SK-N-SH (cell line): ENCODE results near the gene ISL2. TPM values are rescaled to one million over a fixed set of nuclear protein-coding genes. Genes with fewer than 3 reads are reported as not detected.

Experiments
- CTCF ChIA-PET: fragments of 300-600, 350-600 bp; formaldehyde crosslinking; extraction: SDS; loops from one replicate; lab custom pipeline; 2021; lab: Yijun Ruan, JAX
- POLR2A ChIA-PET: fragments of 350-600 bp; sonication (Branson Sonifier 250); formaldehyde crosslinking; extraction: SDS; loops from one replicate; lab custom pipeline; 2020; ENCODE audit warnings: antibody characterized with exemption, inconsistent platforms; lab: Yijun Ruan, JAX
- DNase-seq: peaks from one replicate; pipeline ENCODE4 v3.0.0; 2012
- H2AFZ ChIP-seq: fragments of 200-600 bp; sonication (generic); 2 replicates; pipeline ENCODE4 v1.8.1; 2016; ENCODE audit warnings: antibody characterized with exemption, mild to moderate bottlenecking, low read depth
- H3F3A ChIP-seq: fragments of 200-600 bp; sonication (generic); replicated peaks from 2 replicates; pipeline ENCODE3; 2016; ENCODE audit warnings: antibody characterized with exemption, mild to moderate bottlenecking; ENCODE audit not compliant: insufficient read depth
- H3K27ac ChIP-seq, 2 experiments: fragments of 200-500 bp in 1 of 2; fragments of 200-600 bp in 1 of 2; sonication (Bioruptor generic) in 1 of 2; sonication (generic), shearing (Covaris generic) in 1 of 2; 2 replicates each; pipeline versions ENCODE4 v1.5.1 to v1.6.1; 2014 to 2016; ENCODE audit warnings: low read depth in 2 of 2, inconsistent platforms in 1 of 2, low read length in 1 of 2, mild to moderate bottlenecking in 1 of 2, mixed read lengths in 1 of 2
- H3K27me3 ChIP-seq: fragments of 200-600 bp; sonication (generic), shearing (Covaris generic); 2 replicates; pipeline ENCODE4 v1.6.1; 2016; ENCODE audit warnings: mixed run types; ENCODE audit not compliant: insufficient read depth
- H3K36me3 ChIP-seq, 2 experiments: fragments of 200-500 bp in 1 of 2; fragments of 200-600 bp in 1 of 2; sonication (Bioruptor generic) in 1 of 2; sonication (generic) in 1 of 2; replicated peaks in 1 of 2; 2 replicates each; pipeline versions ENCODE3 to v1.5.1; 2014 to 2016; ENCODE audit warnings: low read length in 1 of 2, mild to moderate bottlenecking in 1 of 2; ENCODE audit not compliant: insufficient read depth in 2 of 2, control insufficient read depth in 1 of 2
- H3K4me1 ChIP-seq, 2 experiments: fragments of 200-500 bp in 1 of 2; fragments of 200-600 bp in 1 of 2; sonication (Bioruptor generic) in 1 of 2; sonication (generic), shearing (Covaris generic) in 1 of 2; 2 replicates each; pipeline versions ENCODE4 v1.5.1 to v1.6.1; 2014 to 2016; ENCODE audit warnings: low read depth in 1 of 2, low read length in 1 of 2, mixed run types in 1 of 2; ENCODE audit not compliant: insufficient read depth in 2 of 2, control insufficient read depth in 1 of 2
- H3K4me2 ChIP-seq: fragments of 200-600 bp; sonication (generic), shearing (Covaris generic); 2 replicates; pipeline ENCODE4 v1.6.1; 2017; ENCODE audit warnings: mixed run types
- H3K4me3 ChIP-seq, 2 experiments: fragments of 200-500 bp in 1 of 2; fragments of 200-600 bp in 1 of 2; sonication (Bioruptor generic) in 1 of 2; sonication (generic), shearing (Covaris generic) in 1 of 2; 2 replicates each; pipeline versions ENCODE4 v1.5.1 to v1.8.1; 2014 to 2016; ENCODE audit warnings: low read depth in 2 of 2, inconsistent platforms in 1 of 2, low read length in 1 of 2, mild to moderate bottlenecking in 1 of 2, mixed read lengths in 1 of 2, moderate library complexity in 1 of 2
- H3K79me2 ChIP-seq: fragments of 200-600 bp; sonication (generic); 2 replicates; pipeline ENCODE4 v1.8.1; 2017; ENCODE audit warnings: mild to moderate bottlenecking; ENCODE audit not compliant: insufficient read depth
- H3K9ac ChIP-seq: fragments of 200-600 bp; sonication (generic); 2 replicates; pipeline ENCODE4 v1.6.1; 2017; ENCODE audit warnings: mixed run types
- H3K9me2 ChIP-seq: fragments of 200-600 bp; sonication (generic); 2 replicates; pipeline ENCODE4 v1.6.1; 2017; ENCODE audit warnings: mixed run types
- H3K9me3 ChIP-seq: fragments of 200-600 bp; sonication (generic); 2 replicates; pipeline ENCODE4 v1.6.1; 2017; ENCODE audit warnings: mixed run types, mild to moderate bottlenecking, moderate library complexity
- H4K20me1 ChIP-seq: fragments of 200-600 bp; sonication (generic); 2 replicates; pipeline ENCODE4 v1.6.1; 2017; ENCODE audit warnings: mild to moderate bottlenecking, mixed run types; ENCODE audit not compliant: insufficient read depth
- ELF1 ChIP-seq: IDR thresholded peaks from 2 replicates; pipeline ENCODE4 v1.4.0; 2012
- FOXJ3 ChIP-seq: sonication (generic); formaldehyde crosslinking; IDR thresholded peaks from 2 replicates; pipeline ENCODE4 v1.5.1; 2020; ENCODE audit warnings: mild to moderate bottlenecking, missing genetic modification reagents
- GATA2 ChIP-seq: sonication (generic); formaldehyde crosslinking; IDR thresholded peaks from 2 replicates; pipeline ENCODE4 v1.5.0; 2020; ENCODE audit warnings: mild to moderate bottlenecking, missing genetic modification reagents
- JUND ChIP-seq: IDR thresholded peaks from 2 replicates; pipeline ENCODE4 v1.4.0; 2012
- POLR2AphosphoS5 ChIP-seq: IDR thresholded peaks from 2 replicates; pipeline ENCODE4 v1.6.1; 2012; ENCODE audit warnings: low read depth, low read length
- SIN3A ChIP-seq: IDR thresholded peaks from 2 replicates; pipeline ENCODE4 v1.6.1; 2012; ENCODE audit warnings: low read depth, mild to moderate bottlenecking, low read length, moderate library complexity, borderline replicate concordance
- SMC3 ChIP-seq: IDR thresholded peaks from 2 replicates; pipeline ENCODE4 v1.6.1; 2012; ENCODE audit warnings: low read depth, low read length, improper control_type of control experiment
- TCF12 ChIP-seq: IDR thresholded peaks from 2 replicates; pipeline ENCODE4 v1.4.0; 2012
- TEAD4 ChIP-seq: IDR thresholded peaks from 2 replicates; pipeline ENCODE4 v1.4.0; 2012; ENCODE audit warnings: mild to moderate bottlenecking, borderline replicate concordance; ENCODE audit not compliant: insufficient read depth
- WGBS: methylation state at CpG from one replicate; pipeline ENCODE4 v1.1.6; 2017; ENCODE audit warnings: low lambda C conversion rate; 5-methylcytosine and 5-hydroxymethylcytosine counted together
- polyA plus RNA-seq, 3 experiments: library from polyadenylated mRNA; depleted of rRNA; stranded (reverse); fragments of >200 nt; gene quantifications; 2 replicates each; pipeline ENCODE4 v1.2.3, GENCODE V29; 2012
- TF ChIP-seq, protein P1 (sequence below): IDR thresholded peaks from 2 replicates; pipeline ENCODE4 v1.4.0; 2012; ENCODE audit warnings: low read depth
- TF ChIP-seq, protein P2 (sequence below): IDR thresholded peaks from 2 replicates; pipeline ENCODE4; 2012
- TF ChIP-seq, protein P3 (sequence below): fragments of 150-350 bp; IDR thresholded peaks from 2 replicates; pipeline ENCODE4 v1.6.1; 2017; ENCODE audit warnings: antibody characterized with exemption, low read length, low read depth, borderline replicate concordance
- TF ChIP-seq, protein P4 (sequence below): IDR thresholded peaks from 2 replicates; pipeline ENCODE4 v1.6.1; 2012; ENCODE audit warnings: mild to moderate bottlenecking, low read depth, low read length, moderate library complexity

ISL2 gene
- polyA plus RNA-seq, 1 of the 3 experiments (the other 2 are of a cell fraction), result 6.0 TPM

DNA sequence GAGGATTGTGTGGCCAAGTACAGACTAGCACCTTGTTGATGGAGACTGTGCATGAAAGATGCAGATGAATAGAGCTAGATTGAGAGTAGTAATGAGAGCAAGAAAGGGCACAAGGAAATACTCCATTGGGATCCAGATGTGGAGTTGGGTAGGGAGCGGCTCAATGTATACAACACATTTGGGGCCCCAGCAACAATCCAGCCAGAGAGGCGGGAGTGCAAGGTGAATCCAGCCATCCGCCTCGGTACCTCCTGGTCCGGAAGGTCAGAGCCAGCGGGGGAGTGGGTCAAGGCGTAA is 9.0 kb downstream of the ISL2 start:
- no peaks in the 10 kb centered on the region for H3K27me3 ChIP-seq
- no peak overlapping the region for H3K27ac ChIP-seq
- POLR2A ChIA-PET, result interaction anchor here (1.0 kb wide), 1 partner anchor 12 kb away, joined by 3 read pairs; no protein-coding TSS in a partner anchor
- WGBS, result 82% methylated on average over 7 of the region's 7 CpGs
- H3F3A ChIP-seq, result no peaks in the 10 kb centered on the region
- H3K9me2 ChIP-seq, result no peaks in the 10 kb centered on the region
- no peak for TF ChIP-seq SIN3A
- TF ChIP-seq TEAD4, result no peak
- no peak for TF ChIP-seq JUND
- TF ChIP-seq, protein P1, sequence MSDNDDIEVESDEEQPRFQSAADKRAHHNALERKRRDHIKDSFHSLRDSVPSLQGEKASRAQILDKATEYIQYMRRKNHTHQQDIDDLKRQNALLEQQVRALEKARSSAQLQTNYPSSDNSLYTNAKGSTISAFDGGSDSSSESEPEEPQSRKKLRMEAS, result no peak
- TF ChIP-seq ELF1, result no peak
- TF ChIP-seq SMC3, result no peak
- TF ChIP-seq TCF12, result no peak
- H3K36me3 ChIP-seq, result peaks cover 10 to 32% of the 10 kb centered on the region in 2 experiments
- H3K79me2 ChIP-seq, result no peaks in the 10 kb centered on the region
- no peak overlapping the region for H3K4me2 ChIP-seq
- no peak overlapping the region for H3K9ac ChIP-seq
- no peaks in the 10 kb centered on the region for H3K9me3 ChIP-seq
- no peak for DNase-seq
- no peaks in the 10 kb centered on the region for H4K20me1 ChIP-seq
- H3K4me3 ChIP-seq, result no peak overlapping the region
- H3K4me1 ChIP-seq, result peaks cover 0 to 5% of the 10 kb centered on the region in 2 experiments; a peak in 2 of 4 replicates
- H2AFZ ChIP-seq, result no peak overlapping the region
- CTCF ChIA-PET, result no interaction called here

DNA sequence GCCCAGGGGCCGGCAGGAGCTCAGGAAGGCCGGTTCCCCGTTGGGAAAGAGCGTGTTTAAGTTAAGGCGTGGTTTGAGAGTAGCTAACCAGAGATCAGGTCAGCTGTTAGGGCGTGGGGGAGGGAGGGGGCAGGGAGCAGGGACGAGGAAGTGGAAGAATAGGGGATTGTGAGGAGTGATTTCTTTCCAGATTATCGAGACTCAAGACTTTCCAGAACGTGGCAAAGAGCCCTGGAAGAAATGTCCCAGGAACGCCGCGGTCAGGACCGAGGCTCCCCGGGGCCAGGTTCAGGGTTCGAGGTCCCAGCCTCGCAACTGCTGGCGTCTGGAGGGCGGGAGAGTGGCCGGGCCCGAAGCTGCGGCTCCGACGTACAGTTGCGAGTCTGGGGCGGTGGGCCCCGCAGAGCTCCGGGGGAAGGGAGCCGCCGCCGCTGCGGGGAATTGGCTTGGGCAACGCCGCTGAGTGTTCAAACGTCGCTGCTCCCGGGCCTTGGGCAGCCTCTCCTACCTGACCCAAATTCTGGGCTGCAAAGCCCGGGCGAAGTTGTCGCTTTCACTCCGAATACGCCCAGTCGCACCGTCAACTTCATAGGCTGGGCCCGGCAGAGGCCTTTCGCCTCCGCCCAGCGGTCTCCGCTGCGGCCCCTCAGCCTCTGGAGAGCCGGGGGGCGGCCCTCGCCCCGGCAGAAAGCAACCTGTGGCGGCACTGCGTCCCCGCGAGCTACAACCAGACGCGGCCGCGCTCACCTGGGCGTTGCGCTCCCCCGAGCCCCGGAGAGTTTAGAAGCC is 9.5 kb downstream of the ISL2 start:
- Histone ChIP-seq H3K4me1 (peaks cover 0 to 5% of the 10 kb centered on the region in 2 experiments; a peak in 2 of 4 replicates), H3K9me3 (no peaks in the 10 kb centered on the region), H3K4me3 (no peak overlapping the region), H3K27me3 (no peaks in the 10 kb centered on the region), H3K36me3 (peaks cover 10 to 28% of the 10 kb centered on the region in 2 experiments), H3K27ac (no peak overlapping the region), H3K4me2 (no peak overlapping the region), H3K9me2 (no peaks in the 10 kb centered on the region), H3K79me2 (no peaks in the 10 kb centered on the region), H2AFZ (no peak overlapping the region), H4K20me1 (no peaks in the 10 kb centered on the region), H3F3A (no peaks in the 10 kb centered on the region), H3K9ac (no peak overlapping the region)
- ChIA-PET POLR2A (interaction anchor here (1.0 kb wide), 1 partner anchor 13 kb away, joined by 3 read pairs; no protein-coding TSS in a partner anchor), CTCF (no interaction called here)
- TF ChIP-seq TEAD4, result no peak
- TF ChIP-seq GATA2 (CRISPR knock-in tag), result no peak
- TF ChIP-seq SIN3A, result no peak
- TF ChIP-seq, protein P2, sequence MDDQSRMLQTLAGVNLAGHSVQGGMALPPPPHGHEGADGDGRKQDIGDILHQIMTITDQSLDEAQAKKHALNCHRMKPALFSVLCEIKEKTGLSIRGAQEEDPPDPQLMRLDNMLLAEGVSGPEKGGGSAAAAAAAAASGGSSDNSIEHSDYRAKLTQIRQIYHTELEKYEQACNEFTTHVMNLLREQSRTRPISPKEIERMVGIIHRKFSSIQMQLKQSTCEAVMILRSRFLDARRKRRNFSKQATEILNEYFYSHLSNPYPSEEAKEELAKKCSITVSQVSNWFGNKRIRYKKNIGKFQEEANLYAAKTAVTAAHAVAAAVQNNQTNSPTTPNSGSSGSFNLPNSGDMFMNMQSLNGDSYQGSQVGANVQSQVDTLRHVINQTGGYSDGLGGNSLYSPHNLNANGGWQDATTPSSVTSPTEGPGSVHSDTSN, result no peak
- TF ChIP-seq, protein P3, sequence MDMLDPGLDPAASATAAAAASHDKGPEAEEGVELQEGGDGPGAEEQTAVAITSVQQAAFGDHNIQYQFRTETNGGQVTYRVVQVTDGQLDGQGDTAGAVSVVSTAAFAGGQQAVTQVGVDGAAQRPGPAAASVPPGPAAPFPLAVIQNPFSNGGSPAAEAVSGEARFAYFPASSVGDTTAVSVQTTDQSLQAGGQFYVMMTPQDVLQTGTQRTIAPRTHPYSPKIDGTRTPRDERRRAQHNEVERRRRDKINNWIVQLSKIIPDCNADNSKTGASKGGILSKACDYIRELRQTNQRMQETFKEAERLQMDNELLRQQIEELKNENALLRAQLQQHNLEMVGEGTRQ, result no peak
- TF ChIP-seq SMC3, result no peak
- TF ChIP-seq, protein P4, sequence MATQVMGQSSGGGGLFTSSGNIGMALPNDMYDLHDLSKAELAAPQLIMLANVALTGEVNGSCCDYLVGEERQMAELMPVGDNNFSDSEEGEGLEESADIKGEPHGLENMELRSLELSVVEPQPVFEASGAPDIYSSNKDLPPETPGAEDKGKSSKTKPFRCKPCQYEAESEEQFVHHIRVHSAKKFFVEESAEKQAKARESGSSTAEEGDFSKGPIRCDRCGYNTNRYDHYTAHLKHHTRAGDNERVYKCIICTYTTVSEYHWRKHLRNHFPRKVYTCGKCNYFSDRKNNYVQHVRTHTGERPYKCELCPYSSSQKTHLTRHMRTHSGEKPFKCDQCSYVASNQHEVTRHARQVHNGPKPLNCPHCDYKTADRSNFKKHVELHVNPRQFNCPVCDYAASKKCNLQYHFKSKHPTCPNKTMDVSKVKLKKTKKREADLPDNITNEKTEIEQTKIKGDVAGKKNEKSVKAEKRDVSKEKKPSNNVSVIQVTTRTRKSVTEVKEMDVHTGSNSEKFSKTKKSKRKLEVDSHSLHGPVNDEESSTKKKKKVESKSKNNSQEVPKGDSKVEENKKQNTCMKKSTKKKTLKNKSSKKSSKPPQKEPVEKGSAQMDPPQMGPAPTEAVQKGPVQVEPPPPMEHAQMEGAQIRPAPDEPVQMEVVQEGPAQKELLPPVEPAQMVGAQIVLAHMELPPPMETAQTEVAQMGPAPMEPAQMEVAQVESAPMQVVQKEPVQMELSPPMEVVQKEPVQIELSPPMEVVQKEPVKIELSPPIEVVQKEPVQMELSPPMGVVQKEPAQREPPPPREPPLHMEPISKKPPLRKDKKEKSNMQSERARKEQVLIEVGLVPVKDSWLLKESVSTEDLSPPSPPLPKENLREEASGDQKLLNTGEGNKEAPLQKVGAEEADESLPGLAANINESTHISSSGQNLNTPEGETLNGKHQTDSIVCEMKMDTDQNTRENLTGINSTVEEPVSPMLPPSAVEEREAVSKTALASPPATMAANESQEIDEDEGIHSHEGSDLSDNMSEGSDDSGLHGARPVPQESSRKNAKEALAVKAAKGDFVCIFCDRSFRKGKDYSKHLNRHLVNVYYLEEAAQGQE, result no peak
- TF ChIP-seq FOXJ3 (CRISPR knock-in tag), result no peak
- no peak for TF ChIP-seq POLR2AphosphoS5
- no peak for DNase-seq
- 94% methylated on average over 41 of the region's 65 CpGs for WGBS
